ENCODE results near the gene PPM1E. TPM values are rescaled to one million over a fixed set of nuclear protein-coding genes. Genes with fewer than 3 reads are reported as not detected.
"Not testable (repeated sequence)": the region's sequence is repeated elsewhere in the genome, so short reads cannot be mapped to it uniquely, and the experiment has no call there.

The PPM1E gene
- total and polyA plus RNA-seq, 2 experiments from 2014 or later = not detected

- H4K20me1 ChIP-seq (ENCODE audit: insufficient read depth) = no peaks in the 10 kb centered on the region
- no peak for DNase-seq
- H3K4me2 ChIP-seq (ENCODE audit: unreplicated experiment) = no peak overlapping the region
- TF ChIP-seq EZH2phosphoT487 (IDR thresholded peaks at IDR 0.05; ENCODE audit: insufficient read depth, low read depth) (no peak), EZH2 (IDR thresholded peaks at IDR 0.05; ENCODE audit: insufficient read depth, poor library complexity, severe bottlenecking) (no peak)
- no peaks in the 10 kb centered on the region for H3K36me3 ChIP-seq (ENCODE audit: low read depth)
- no peak overlapping the region for H2AFZ ChIP-seq
- no peak overlapping the region for H3K27ac ChIP-seq
- WGBS, 2 experiments (ENCODE audit: low coverage in 1 of 2, low lambda C conversion rate in 2 of 2, missing lambda C conversion rate in 2 of 2) = 46 to 63% methylated on average over 1 of the region's 1 CpG
- H3K4me3 ChIP-seq = no peak overlapping the region
- H3K4me1 ChIP-seq (ENCODE audit: insufficient read depth) = no peaks in the 10 kb centered on the region
- H3K9me2 ChIP-seq (ENCODE audit: insufficient read depth) = no peaks in the 10 kb centered on the region
- H3K27me3 ChIP-seq (replicated peaks; ENCODE audit: insufficient read depth) = no peaks in the 10 kb centered on the region; the same call in 1 of the 2 replicates
- in situ Hi-C loops (cut with MboI) = no loop called here
- no peaks in the 10 kb centered on the region for H3K79me2 ChIP-seq (ENCODE audit: insufficient read depth)
- no peak overlapping the region for H3K9ac ChIP-seq
- no peaks in the 10 kb centered on the region for H3K9me3 ChIP-seq (ENCODE audit: low read depth)
- no peaks in the 10 kb centered on the region for H3F3A ChIP-seq (ENCODE audit: insufficient read depth)
Observed at GRCh38 chr17:58831780-58832179, 76.1 kb downstream of the PPM1E start.

GRCh38 chr17:58832514-58832913, 76.9 kb downstream of the PPM1E start:
- H2AFZ ChIP-seq = no peak overlapping the region
- no peaks in the 10 kb centered on the region for H4K20me1 ChIP-seq (ENCODE audit: insufficient read depth)
- no peak for TF ChIP-seq EZH2phosphoT487 (IDR thresholded peaks at IDR 0.05; ENCODE audit: insufficient read depth, low read depth)
- TF ChIP-seq EZH2 (IDR thresholded peaks at IDR 0.05; ENCODE audit: insufficient read depth, poor library complexity, severe bottlenecking) = no peak
- no peaks in the 10 kb centered on the region for H3K79me2 ChIP-seq (ENCODE audit: insufficient read depth)
- no peaks in the 10 kb centered on the region for H3K9me2 ChIP-seq (ENCODE audit: insufficient read depth)
- in situ Hi-C loops (cut with MboI) = no loop called here
- H3K4me3 ChIP-seq = no peak overlapping the region
- WGBS, 2 experiments (ENCODE audit: low coverage in 1 of 2, low lambda C conversion rate in 2 of 2, missing lambda C conversion rate in 2 of 2) = 37 to 52% methylated on average over 3 of the region's 3 CpGs
- DNase-seq = no peak
- no peaks in the 10 kb centered on the region for H3K4me1 ChIP-seq (ENCODE audit: insufficient read depth)
- H3K36me3 ChIP-seq (ENCODE audit: low read depth) = no peaks in the 10 kb centered on the region
- H3K27ac ChIP-seq = no peak overlapping the region
- H3K4me2 ChIP-seq (ENCODE audit: unreplicated experiment) = no peak overlapping the region
- no peaks in the 10 kb centered on the region for H3K9me3 ChIP-seq (ENCODE audit: low read depth)
- H3F3A ChIP-seq (ENCODE audit: insufficient read depth) = no peaks in the 10 kb centered on the region
- no peaks in the 10 kb centered on the region; the same call in 1 of the 2 replicates for H3K27me3 ChIP-seq (replicated peaks; ENCODE audit: insufficient read depth)
- no peak overlapping the region for H3K9ac ChIP-seq

- WGBS, 2 experiments (ENCODE audit: low coverage in 1 of 2, low lambda C conversion rate in 2 of 2, missing lambda C conversion rate in 2 of 2) = 54 to 61% methylated on average over 5 of the region's 5 CpGs
- Histone ChIP-seq H3K9ac (no peak overlapping the region), H4K20me1 (ENCODE audit: insufficient read depth) (no peaks in the 10 kb centered on the region), H3K27me3 (replicated peaks; ENCODE audit: insufficient read depth) (peaks cover 5% of the 10 kb centered on the region; the same call in 1 of the 2 replicates), H3K36me3 (ENCODE audit: low read depth) (no peaks in the 10 kb centered on the region), H3K4me3 (no peak overlapping the region), H3F3A (ENCODE audit: insufficient read depth) (no peaks in the 10 kb centered on the region), H3K79me2 (ENCODE audit: insufficient read depth) (no peaks in the 10 kb centered on the region), H3K4me2 (ENCODE audit: unreplicated experiment) (no peak overlapping the region), H2AFZ (no peak overlapping the region), H3K27ac (no peak overlapping the region), H3K4me1 (ENCODE audit: insufficient read depth) (no peaks in the 10 kb centered on the region), H3K9me2 (ENCODE audit: insufficient read depth) (no peaks in the 10 kb centered on the region), H3K9me3 (ENCODE audit: low read depth) (no peaks in the 10 kb centered on the region)
- DNase-seq = no peak
- TF ChIP-seq EZH2 (IDR thresholded peaks at IDR 0.05; ENCODE audit: insufficient read depth, poor library complexity, severe bottlenecking) (no peak), EZH2phosphoT487 (IDR thresholded peaks at IDR 0.05; ENCODE audit: insufficient read depth, low read depth) (no peak)
- in situ Hi-C loops (cut with MboI) = no loop called here
Observed at GRCh38 chr17:58837699-58838098, 82.0 kb downstream of the PPM1E start.

- no peak overlapping the region for H3K4me2 ChIP-seq (ENCODE audit: unreplicated experiment)
- H3K79me2 ChIP-seq (ENCODE audit: insufficient read depth) = no peaks in the 10 kb centered on the region
- H3K9me3 ChIP-seq (ENCODE audit: low read depth) = no peaks in the 10 kb centered on the region
- H3K4me3 ChIP-seq = no peak overlapping the region
- no peak overlapping the region for H3K9ac ChIP-seq
- H3K4me1 ChIP-seq (ENCODE audit: insufficient read depth) = no peaks in the 10 kb centered on the region
- in situ Hi-C loops (cut with MboI) = no loop called here
- 0 out of 2 replicates have a peak, but pooled peaks cover 5% of the 10 kb centered on the region for H3K27me3 ChIP-seq (replicated peaks; ENCODE audit: insufficient read depth)
- no peaks in the 10 kb centered on the region for H3F3A ChIP-seq (ENCODE audit: insufficient read depth)
- no peaks in the 10 kb centered on the region for H3K9me2 ChIP-seq (ENCODE audit: insufficient read depth)
- no peak for DNase-seq
- no peak overlapping the region for H2AFZ ChIP-seq
- no peaks in the 10 kb centered on the region for H3K36me3 ChIP-seq (ENCODE audit: low read depth)
- TF ChIP-seq EZH2phosphoT487 (IDR thresholded peaks at IDR 0.05; ENCODE audit: insufficient read depth, low read depth) = no peak
- TF ChIP-seq EZH2 (IDR thresholded peaks at IDR 0.05; ENCODE audit: insufficient read depth, poor library complexity, severe bottlenecking) = no peak
- H3K27ac ChIP-seq = no peak overlapping the region
- 42 to 44% methylated on average over 4 of the region's 4 CpGs for WGBS, 2 experiments (ENCODE audit: low coverage in 1 of 2, low lambda C conversion rate in 2 of 2, missing lambda C conversion rate in 2 of 2)
- no peaks in the 10 kb centered on the region for H4K20me1 ChIP-seq (ENCODE audit: insufficient read depth)
Observed at GRCh38 chr17:58840820-58841612, 85.4 kb downstream of the PPM1E start.

GRCh38 chr17:58846413-58846812, 90.8 kb downstream of the PPM1E start:
- H3K9me2 ChIP-seq (ENCODE audit: insufficient read depth); H4K20me1 ChIP-seq (ENCODE audit: insufficient read depth); H3K4me3 ChIP-seq; in situ Hi-C loops (cut with MboI); H3K27me3 ChIP-seq (replicated peaks; ENCODE audit: insufficient read depth); H3K9ac ChIP-seq; H3K36me3 ChIP-seq (ENCODE audit: low read depth); H2AFZ ChIP-seq; H3K79me2 ChIP-seq (ENCODE audit: insufficient read depth); H3K9me3 ChIP-seq (ENCODE audit: low read depth); H3K4me2 ChIP-seq (ENCODE audit: unreplicated experiment); H3K4me1 ChIP-seq (ENCODE audit: insufficient read depth); DNase-seq; H3F3A ChIP-seq (ENCODE audit: insufficient read depth); H3K27ac ChIP-seq: not testable (repeated sequence)
- 26 to 33% methylated on average over 3 of the region's 3 CpGs for WGBS, 2 experiments (ENCODE audit: low coverage in 1 of 2, low lambda C conversion rate in 2 of 2, missing lambda C conversion rate in 2 of 2)

GRCh38 chr17:58850106-58850505, 94.5 kb downstream of the PPM1E start:
- H3K79me2 ChIP-seq (ENCODE audit: insufficient read depth); H3K36me3 ChIP-seq (ENCODE audit: low read depth); DNase-seq; H3K4me2 ChIP-seq (ENCODE audit: unreplicated experiment); H3K9ac ChIP-seq; H3K4me1 ChIP-seq (ENCODE audit: insufficient read depth); H3K27me3 ChIP-seq (replicated peaks; ENCODE audit: insufficient read depth); H3K9me2 ChIP-seq (ENCODE audit: insufficient read depth); H3F3A ChIP-seq (ENCODE audit: insufficient read depth); H2AFZ ChIP-seq; H3K27ac ChIP-seq; H3K4me3 ChIP-seq; H3K9me3 ChIP-seq (ENCODE audit: low read depth); H4K20me1 ChIP-seq (ENCODE audit: insufficient read depth); in situ Hi-C loops (cut with MboI): not testable (repeated sequence)
- WGBS, 2 experiments (ENCODE audit: low coverage in 1 of 2, low lambda C conversion rate in 2 of 2, missing lambda C conversion rate in 2 of 2) = 53 to 62% methylated on average over 2 of the region's 2 CpGs
